ENCODE results near the gene AOPEP. TPM values are rescaled to one million over a fixed set of nuclear protein-coding genes. Genes with fewer than 3 reads are reported as not detected.

Gene AOPEP
- total RNA-seq, 1 donor from 2014 or later, result 79.7 TPM

- TF ChIP-seq CTCF (IDR thresholded peaks at IDR 0.05), result no peak
- H3K4me3 ChIP-seq, result no peak overlapping the region
- no peaks in the 10 kb centered on the region for H3K36me3 ChIP-seq
- ATAC-seq, result no peak
- peaks cover 24% of the 10 kb centered on the region for H3K4me1 ChIP-seq
- H3K27ac ChIP-seq, result peak overlapping the region; percentile 71
- H3K27me3 ChIP-seq, result no peaks in the 10 kb centered on the region
- no peaks in the 10 kb centered on the region for H3K9me3 ChIP-seq
- no peak for DNase-seq
- intact Hi-C loops (cut with DNase I), result no loop called here
These were observed 79.9 kb downstream of the AOPEP start for GRCh38 chr9:94806307-94806893.

GRCh38 chr9:94807556-94807955 is 81.1 kb downstream of the AOPEP start:
- Histone ChIP-seq H3K4me1 (peaks cover 28% of the 10 kb centered on the region), H3K36me3 (no peaks in the 10 kb centered on the region), H3K9me3 (no peaks in the 10 kb centered on the region), H3K27ac (no peak overlapping the region), H3K4me3 (no peak overlapping the region), H3K27me3 (no peaks in the 10 kb centered on the region)
- ATAC-seq, result no peak
- no peak for DNase-seq
- no peak for TF ChIP-seq CTCF (IDR thresholded peaks at IDR 0.05)
- intact Hi-C loops (cut with DNase I), result no loop called here

- no peaks in the 10 kb centered on the region for H3K36me3 ChIP-seq
- H3K4me1 ChIP-seq, result peaks cover 34% of the 10 kb centered on the region
- DNase-seq, result no peak
- no peak overlapping the region for H3K27ac ChIP-seq
- no peak for ATAC-seq
- H3K9me3 ChIP-seq, result no peaks in the 10 kb centered on the region
- TF ChIP-seq CTCF (IDR thresholded peaks at IDR 0.05), result no peak
- intact Hi-C loops (cut with DNase I), result no loop called here
- H3K27me3 ChIP-seq, result no peaks in the 10 kb centered on the region
- H3K4me3 ChIP-seq, result no peak overlapping the region
These were observed 82.6 kb downstream of the AOPEP start for GRCh38 chr9:94808926-94809700.

GRCh38 chr9:94809778-94810177 is 83.3 kb downstream of the AOPEP start:
- H3K36me3 ChIP-seq, result no peaks in the 10 kb centered on the region
- TF ChIP-seq CTCF (IDR thresholded peaks at IDR 0.05), result no peak
- peaks cover 31% of the 10 kb centered on the region for H3K4me1 ChIP-seq
- no peak for ATAC-seq
- H3K27ac ChIP-seq, result no peak overlapping the region
- DNase-seq, result no peak
- H3K4me3 ChIP-seq, result no peak overlapping the region
- no peaks in the 10 kb centered on the region for H3K27me3 ChIP-seq
- H3K9me3 ChIP-seq, result no peaks in the 10 kb centered on the region
- intact Hi-C loops (cut with DNase I), result no loop called here

- Histone ChIP-seq H3K4me1 (peaks cover 22% of the 10 kb centered on the region), H3K36me3 (no peaks in the 10 kb centered on the region), H3K9me3 (no peaks in the 10 kb centered on the region), H3K27me3 (no peaks in the 10 kb centered on the region), H3K27ac (no peak overlapping the region), H3K4me3 (no peak overlapping the region)
- no peak for TF ChIP-seq CTCF (IDR thresholded peaks at IDR 0.05)
- DNase-seq (no peak), ATAC-seq (no peak)
- intact Hi-C loops (cut with DNase I), result no loop called here
These were observed 84.6 kb downstream of the AOPEP start for GRCh38 chr9:94811074-94811473.

Measured in upper lobe of right lung (tissue), 1 donor.